ENCODE results near the gene PECR.
"Not testable (repeated sequence)": the region's sequence is repeated elsewhere in the genome, so short reads cannot be mapped to it uniquely, and the experiment has no call there.

The PECR gene

DNA sequence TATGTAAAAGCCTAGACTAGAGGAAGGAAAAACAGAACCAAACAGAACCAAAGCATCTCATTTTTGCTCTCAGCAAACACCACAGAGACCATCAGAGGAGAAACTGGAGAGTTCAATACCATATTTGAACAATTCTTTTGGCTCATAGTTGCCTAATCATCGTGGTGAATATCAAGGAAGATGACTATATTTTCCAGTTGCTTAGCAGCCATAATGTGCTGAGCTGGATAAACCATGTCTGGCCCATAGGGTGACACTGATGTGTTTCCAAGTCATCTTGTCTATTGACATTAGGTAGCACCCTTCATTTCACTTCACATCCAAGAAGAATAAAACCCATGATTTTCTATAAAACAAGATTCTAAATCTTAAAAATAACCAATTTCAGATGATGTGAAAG lies 21.6 kb upstream of the PECR start:
- no peak for DNase-seq

DNA sequence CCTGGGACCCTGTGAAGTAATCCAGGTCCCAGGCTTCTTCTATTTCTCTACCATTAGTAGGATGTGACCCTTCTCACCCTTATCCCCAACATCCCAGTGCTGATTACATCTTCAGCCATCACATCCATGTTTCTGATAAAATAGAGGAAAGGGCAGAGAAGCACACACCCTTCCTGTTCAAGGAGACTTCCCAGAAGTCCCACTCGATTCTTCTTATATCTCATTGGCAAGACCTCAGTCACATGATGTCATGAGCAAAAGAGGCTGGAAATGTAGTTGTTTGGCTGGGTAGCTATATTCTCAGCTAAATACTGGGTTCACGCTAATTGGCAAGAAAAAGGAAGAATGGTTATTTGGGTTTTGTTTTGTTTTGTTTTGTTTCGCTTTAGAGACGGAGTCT lies 19.5 kb upstream of the PECR start:
- DNase-seq: no peak

DNA sequence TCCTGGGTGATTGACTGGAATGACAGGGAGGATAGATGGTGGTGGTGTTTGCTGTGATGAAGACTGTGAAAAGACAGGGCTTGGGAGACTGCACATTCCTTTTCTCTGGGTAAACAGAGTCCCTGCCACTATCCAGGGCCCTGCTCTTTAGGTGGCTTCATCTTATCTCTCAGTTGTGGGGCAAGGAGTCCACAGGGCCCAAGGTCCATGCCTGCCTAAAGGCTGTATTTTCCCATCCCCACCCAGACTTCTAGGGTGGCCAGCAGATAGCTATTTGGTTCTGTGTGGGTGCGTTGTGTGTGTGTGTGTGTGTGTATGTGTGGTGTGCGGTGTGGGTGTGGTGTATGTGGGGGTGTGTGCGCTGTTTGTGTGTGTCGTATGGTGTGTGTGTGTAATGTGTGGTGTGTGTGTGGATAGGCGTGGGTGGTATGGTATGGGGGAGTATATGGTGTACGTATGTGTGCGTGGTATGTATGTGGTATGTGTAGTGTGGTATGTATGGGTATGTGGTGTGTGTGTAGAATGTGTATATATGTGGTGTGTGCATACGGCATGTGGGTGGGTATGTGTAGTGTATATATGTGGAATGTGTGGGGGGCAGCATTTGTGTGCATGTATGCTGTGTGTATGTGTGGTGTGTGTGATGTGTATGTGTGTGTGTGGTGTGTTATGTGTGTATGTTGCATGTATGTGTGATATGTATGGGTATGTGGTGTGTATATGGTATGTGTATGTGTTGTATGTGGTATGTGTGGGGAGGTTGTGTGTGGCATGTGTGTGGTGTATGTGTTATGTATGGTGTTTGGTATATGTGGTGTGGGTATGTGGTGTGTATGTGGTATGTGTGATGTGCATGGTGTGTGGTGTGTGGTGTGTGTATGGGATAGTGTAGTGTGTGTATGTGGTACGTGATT lies 17.1 kb upstream of the PECR start:
- DNase-seq: no peak

DNA sequence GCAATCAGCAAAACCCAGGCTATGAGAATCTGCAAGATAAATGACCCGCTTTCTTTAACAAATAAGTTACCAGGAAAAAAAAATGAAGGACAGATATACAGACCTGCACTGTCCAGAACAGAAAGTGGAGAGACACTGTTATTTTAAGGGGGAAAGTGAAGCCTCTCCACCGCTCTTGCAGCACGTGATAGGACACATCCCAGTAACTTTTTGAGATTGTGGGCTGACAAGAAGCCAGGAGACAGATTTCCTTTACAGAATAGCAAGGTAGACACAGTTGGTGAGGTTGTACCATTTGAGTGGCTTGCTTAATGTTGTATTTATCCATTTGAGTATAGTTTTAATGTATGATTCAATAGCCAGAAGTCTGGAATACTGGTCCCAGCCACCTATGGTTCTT lies 13.1 kb upstream of the PECR start:
- DNase-seq: no peak

DNA sequence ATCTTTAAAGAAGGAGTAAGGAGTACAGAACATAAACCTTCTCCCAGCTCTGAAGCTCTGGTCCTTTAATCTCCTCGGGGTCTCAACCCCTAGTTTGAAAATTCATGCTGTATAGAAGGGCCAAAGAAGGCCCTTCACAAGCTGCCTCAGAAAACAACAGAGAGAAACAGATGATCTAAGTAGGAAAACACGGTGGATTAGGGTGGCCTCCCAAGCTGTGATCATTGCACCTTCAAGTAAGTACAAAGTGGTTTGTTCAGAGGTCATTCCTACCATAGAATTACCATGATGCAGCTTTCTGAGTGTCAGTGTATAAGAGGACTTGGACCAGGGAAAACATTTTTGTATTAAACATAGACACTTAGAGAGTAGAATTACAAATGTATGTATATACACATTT lies 11.0 kb upstream of the PECR start:
- no peak for DNase-seq

DNA sequence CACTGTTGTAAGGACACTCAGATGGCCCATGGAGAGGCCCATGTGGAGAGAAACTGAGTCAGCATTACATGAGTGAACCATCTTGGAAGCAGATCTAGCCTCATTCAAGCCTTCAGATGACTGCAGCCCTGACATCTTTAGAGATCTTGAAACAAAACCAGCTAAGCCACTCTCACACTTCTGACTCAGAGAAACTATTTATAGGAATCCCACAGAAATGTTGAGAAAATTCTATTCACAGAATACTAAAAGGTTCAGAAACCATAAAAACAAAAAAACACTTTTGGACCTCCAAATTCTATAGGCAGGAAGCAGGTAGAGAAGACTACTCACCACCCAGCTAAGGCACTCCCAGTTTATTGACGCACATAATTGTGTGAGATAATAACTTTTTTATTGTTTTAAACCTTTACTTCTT lies 8.8 kb upstream of the PECR start:
- DNase-seq: no peak

DNA sequence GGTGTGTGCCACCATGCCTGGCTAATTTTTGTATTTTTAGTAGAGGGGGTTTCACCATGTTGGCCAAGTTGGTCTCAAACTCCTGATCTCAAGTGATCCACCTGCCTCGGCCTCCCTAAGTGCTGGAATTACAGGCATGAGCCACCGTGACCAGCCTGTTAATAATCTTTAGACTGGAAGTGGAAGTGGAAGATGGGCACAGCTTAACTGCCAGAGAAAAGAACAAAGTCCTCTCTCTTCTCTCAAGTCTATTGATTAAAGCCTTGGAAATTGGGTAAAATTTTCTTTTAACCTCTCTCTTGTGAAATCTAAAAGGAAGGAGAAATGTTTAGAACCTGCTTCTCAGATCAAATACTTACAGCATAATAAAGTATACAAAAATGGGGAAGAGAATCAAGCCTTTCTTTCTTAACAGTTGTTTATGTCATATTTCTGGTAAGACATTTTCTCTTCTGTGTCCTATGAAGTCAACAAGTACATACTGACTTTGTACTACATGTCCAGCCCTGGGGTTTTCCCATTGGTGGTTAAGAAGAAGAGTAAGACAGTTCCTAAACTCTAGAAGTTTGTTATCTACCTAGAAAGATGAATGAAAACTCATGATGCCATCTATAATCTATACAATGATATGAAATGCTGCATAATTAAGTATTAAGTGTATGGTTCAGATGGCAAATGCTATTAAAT lies 4.7 kb upstream of the PECR start:
- no peak for DNase-seq

DNA sequence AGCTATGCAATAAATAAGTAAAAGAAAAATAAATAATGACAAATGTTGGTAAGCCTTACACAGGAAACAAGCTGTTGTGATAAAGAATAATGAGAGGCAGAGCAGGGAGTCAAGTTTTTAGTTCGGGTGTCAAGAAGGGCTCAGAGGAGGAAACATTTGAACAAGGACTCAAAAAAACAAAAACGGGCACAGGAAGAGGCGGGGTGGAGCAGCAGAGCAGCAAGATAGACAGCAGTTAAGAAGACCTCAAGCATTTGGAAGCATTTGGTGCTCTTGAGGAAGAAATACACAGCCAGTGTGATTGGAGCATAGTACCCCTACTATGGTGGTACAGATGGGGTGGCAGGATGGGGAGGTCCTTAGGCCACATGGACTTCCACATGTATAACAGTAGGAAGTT lies 2.9 kb upstream of the PECR start:
- DNase-seq: no peak

DNA sequence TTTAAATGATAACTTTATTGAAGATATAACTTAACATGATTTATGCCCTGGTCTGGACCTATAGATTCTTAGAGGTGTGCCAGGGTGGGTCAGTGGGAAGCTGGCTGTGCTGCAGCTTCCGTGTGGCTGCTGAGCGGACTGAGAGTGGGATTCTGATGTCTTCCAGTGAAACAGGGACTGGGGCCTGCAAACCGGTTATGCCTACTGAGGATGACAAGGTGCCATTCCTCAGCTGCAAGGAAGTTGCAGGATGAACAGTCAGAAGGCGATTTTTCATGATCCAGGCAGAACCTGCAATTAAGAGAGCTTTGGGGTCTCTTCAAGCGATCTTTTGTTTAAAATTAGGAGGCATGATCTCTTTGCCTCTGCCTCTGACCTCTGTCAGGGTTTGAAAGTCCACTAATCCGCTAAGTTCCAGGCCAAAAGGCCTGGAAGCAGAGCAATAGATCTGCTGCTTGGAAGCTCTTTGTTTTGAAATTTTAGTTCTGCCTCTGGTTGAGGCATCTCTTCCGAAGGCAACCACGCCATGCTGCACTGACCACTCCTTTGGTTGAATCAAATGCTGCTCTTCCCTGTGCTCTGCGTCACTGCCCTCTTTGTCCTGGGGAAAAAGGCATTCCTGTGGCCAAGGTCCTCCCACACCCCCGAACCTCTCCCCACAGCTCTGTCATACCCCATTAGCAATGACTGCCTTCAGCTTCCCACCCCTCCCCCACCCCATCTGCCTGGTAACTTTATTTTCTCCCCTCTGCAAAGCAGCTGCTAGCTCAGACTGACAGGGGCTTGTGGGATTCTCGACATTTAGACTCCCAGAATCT lies 2.1 kb upstream of the PECR start:
- peak; percentile 98 for DNase-seq

DNA sequence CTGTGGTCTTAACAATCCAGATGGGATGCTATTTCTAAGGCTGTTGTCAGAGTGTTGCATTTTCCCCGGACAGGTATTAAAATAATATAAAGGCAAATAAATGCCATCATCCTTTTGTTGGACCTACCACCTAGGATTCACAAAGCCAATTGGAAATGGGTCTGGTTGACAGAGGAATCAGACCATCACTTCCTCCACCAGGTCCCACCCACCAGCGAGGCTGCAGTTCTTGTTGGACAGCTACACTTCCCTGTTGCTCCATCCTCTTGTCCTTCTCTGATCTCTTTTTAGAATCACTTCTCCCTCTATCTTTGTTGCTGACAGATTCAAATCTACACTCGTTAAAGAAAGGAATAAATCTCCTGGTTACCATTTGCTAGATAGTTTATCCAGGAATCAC lies 1.2 kb upstream of the PECR start:
- DNase-seq: peak; percentile 76

DNA sequence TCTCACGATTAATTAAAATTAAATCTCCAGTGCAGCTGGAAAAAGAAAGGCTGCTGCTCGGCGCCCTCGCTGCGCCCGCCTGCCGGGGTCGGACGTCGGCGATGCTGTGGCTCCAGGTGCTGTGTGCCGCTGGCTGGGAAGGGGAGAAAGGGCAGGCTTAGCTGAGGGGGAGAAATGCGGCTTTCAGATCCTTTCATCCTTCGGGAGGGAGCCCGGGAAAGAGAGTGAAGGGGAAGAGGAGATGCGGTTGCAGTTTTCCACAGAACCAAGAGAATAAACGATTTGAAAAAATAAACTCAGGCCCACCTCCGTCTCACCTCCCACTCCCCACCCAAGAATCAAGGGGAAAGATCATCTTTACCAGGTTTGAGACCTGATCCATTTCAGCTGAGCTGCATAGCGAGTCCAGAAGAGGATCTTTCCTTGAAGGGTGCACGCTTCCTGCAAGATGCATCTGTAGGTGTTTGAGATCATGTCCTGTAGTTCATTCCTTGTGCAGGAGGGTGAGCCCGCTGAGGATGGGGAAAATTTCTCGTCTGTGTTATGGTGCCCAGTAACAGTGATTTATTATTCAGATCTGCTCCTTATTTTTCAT lies 605 bp upstream of the PECR start:
- no peak for DNase-seq

DNA sequence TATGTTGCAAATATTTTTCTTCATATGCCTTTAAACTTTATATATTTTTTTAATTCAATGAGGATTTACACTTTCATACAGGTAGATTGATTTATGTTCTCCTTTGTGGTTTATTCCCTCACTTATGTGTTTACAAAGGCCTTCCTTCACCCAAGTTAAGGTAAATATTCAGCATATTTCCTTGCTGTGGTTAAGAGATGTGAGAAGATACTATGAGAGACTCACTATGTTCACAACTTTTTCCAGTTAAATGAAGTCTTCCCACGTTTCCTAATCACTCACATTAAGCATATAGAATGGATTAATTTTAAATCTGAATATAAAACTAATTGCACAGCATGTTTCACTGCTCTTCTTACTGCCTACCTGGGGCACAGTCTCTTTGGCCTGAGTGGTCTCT lies 597 bp downstream of the PECR start:
- DNase-seq: no peak

DNA sequence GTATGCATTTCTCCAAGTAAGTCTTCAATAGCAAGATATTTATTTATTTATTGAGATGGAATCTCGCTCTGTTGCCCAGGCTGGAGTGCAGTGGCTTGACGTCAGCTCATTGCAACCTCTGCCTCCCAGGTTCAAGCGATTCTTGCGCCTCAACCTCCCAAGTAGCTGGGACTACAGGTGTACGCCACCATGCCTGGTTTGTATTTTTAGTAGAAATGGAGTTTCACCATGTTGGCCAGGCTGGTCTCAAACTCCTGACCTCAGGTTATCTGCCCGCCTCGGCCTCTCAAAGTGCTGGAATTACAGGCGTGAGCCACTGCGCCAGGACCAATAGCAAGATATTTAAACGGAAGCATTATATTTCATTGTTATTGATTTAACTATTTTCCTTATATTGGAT lies 1.6 kb downstream of the PECR start:
- not testable (repeated sequence) for DNase-seq

DNA sequence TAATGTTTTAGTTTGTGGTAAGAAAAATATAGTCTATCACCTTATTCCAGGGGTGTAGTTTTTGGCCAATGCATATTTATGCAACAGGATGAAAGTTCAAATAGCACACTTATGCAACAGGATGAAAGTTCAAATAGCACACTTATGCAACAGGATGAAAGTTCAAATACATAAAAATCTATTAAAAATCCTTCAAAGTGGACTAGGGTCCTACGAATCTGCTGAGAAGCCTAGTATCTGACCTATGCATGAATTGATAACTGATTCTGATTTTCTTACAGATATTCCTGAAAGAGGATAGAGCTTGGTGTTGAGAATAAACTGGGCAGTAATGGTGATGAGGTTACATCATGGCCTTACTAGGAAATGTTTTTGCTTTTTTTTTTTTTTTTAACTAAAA lies 2.8 kb downstream of the PECR start:
- no peak for DNase-seq

DNA sequence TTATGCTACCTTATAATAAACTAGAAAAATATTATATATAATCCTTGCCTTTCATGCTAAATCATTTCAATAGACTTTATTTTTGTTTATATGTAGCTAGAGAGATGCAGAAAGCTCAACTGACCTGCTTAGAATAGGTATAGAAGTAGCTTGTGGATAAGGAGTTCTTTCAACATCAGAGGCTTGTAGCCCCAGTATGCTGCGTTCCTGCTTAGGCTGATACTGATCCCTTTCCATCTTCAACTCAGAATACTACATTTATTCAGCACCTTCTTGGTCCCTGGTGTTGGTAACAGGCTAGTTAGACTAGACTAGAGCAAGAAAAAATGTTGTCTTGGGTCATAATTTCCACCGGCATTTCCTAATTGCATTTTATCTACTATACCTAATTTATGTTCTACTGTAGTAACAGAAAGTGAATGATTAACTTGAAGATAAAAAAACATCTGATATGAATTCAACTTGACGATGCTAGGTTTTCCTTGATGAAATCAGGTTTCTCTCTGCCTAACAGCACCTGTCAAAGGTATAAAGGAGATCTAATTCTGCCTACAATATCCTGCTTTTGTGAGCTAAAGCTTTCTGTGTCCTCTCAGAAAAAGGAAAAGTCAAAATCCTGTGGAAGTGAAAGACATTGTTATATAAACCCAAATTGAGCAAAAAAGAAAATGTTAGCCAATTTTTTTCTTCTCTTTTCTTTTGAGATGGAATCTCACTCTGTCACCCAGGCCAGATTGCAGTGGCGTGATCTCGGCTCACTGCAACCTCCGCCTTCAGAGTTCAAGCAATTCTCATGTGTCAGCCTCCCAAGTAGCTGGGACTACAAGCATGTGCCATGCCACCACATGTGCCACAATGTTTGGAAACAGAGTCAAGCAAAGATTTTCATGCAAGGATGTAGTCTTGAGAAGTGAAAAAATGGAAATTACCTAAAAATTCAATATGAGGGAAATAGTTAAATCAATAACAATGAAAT lies 5.8 kb downstream of the PECR start:
- no peak for DNase-seq

DNA sequence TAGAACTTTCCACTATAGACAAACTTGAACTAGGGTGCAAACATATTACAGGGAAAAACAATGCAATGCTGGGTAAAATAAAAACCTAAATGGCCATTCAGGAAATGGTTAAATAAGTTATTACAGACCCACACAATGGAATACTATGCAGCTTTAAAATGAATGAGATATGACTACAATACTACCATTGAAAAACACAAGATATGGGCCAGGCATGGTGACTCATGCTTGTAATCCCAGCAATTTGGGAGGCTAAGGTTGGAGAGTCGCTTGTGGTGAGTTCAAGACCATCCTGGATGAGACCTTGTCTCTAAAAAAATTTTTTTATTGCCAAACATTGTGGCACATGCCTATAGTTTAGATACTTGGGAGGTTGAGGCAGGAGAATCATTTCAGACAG lies 6.8 kb downstream of the PECR start:
- no peak for DNase-seq

DNA sequence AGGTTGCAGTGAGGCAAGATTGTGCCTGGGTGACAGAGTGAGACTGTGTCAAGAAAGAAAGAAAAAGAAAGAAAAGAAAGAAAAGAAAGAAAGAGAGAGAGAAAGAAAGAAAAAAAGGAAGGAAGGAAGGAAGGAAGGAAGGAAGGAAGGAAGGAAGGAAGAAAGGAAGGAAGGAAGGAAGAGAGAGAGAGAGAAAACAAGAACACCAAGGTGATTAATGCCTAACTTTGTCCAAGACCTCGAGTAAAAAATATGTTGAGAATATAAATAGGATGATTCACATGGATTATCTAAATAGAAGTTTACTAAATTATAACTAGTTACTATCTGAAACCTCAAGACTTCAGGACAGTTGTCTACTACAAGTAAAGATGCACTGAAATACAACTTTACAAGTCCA lies 7.2 kb downstream of the PECR start:
- DNase-seq: no peak

DNA sequence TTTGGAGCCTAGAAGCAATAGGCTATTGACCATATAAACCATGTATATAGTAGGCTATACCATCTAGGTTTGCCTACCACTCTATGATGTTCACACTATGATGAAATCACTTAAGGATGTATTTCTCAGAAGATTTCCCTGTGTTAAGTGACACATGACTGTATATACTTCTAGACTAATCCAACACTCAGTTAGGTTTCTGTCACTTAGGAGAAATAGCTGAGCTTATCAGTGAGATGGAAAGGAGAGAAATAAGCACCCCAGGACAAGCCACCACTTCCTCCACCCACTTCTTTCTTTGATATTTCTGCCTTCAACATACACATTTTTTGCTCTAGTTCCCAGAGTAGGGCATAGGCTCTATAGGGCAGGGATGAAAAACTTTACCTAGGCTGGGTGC lies 7.8 kb downstream of the PECR start:
- DNase-seq: no peak

DNA sequence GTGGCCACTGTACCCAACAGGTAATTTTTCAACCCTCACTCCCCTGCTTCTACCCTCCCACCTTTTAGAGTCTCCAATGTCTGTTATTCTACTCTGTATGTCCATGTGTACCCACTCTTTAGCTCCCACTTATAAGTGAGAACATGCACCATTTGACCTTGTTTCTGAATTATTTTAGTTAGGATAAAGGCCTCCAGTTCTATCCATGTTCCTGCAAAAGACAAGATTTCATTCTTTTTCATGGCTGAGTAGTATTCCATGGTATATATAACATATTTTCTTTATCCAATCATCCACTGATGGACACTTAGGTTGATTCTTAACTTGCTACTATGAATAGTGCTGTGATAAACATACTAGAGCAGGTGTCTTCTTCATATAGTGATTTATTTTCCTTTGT lies 9.1 kb downstream of the PECR start:
- DNase-seq: no peak

DNA sequence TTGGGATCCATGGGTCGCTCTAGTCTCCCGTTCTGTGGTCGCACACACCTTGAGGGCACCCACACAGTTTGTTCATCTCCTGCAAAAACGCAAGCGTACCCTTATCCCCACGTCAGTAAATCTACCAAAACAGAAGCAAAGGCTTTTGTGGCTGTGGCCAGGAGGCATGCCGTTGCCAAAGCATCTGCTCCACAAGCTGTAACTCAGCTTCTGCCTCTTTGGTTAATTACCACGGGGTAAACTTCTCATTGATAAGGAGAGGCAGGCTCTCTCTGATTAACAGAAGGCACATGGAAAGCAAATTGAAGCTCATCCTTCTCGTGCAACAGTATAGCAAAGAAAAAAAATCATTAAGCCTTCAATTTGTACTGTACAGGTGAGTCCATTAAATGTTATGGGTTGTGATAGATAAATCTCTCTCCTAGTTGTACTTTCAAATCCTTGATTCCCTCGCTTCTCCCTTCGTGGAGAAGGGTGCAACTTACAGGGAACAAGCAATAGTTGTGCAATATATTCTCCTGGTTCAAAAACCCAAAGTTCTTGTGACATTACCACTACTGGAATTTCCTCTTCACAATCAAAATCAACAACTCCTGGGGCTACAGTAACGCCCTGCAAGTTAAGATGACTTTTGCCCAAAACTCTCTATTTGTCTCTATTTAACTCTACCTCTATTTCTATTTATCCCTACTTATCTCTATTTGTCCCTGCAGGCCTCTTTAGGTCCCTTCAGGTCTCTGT lies 10.3 kb downstream of the PECR start:
- no peak for DNase-seq

DNA sequence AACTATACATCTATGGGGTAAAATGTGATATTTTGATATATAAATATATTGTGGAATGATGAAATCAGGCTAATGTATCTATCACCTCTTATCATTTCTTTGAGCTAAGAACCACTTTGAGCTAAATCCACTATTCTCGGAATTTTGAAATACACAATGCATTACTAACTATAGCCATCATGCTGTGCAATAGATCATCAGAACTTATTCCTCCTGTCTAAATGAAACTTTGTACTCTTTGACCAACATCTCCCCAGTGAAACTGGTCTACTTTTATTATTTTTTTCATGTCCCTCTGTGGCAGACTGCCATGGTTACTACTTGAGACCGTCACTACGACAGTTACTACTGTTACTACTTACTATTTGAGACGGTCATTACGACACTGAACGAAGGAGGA lies 11.4 kb downstream of the PECR start:
- no peak for DNase-seq

Data from kidney glomerular epithelial cell (primary cell).